Mucosa of stomach (tissue), 1 donor: Measurements from ENCODE around the gene HGFAC.

Experiments
- H3K27me3 ChIP-seq: one replicate; pipeline ENCODE4 v1.7.0; 2013; ENCODE audit warnings: mild to moderate bottlenecking, low read length; ENCODE audit not compliant: control insufficient read depth, insufficient read depth
- H3K36me3 ChIP-seq: one replicate; pipeline ENCODE4 v1.7.0; 2013; ENCODE audit warnings: low read length; ENCODE audit not compliant: control insufficient read depth, insufficient read depth
- H3K4me1 ChIP-seq: one replicate; pipeline ENCODE4 v1.7.0; 2013; ENCODE audit warnings: mild to moderate bottlenecking, low read length; ENCODE audit not compliant: control insufficient read depth, insufficient read depth
- H3K4me3 ChIP-seq: one replicate; pipeline ENCODE4 v1.7.0; 2013; ENCODE audit warnings: low read length
- H3K9ac ChIP-seq: one replicate; pipeline ENCODE4 v1.7.0; 2013; ENCODE audit warnings: mild to moderate bottlenecking, low read length, moderate library complexity
- H3K9me3 ChIP-seq: one replicate; pipeline ENCODE4 v1.7.0; 2013; ENCODE audit warnings: mild to moderate bottlenecking, low read length, moderate library complexity; ENCODE audit not compliant: control insufficient read depth
- donor health status: Pancreatic carcinoma.

HGFAC gene

DNA sequence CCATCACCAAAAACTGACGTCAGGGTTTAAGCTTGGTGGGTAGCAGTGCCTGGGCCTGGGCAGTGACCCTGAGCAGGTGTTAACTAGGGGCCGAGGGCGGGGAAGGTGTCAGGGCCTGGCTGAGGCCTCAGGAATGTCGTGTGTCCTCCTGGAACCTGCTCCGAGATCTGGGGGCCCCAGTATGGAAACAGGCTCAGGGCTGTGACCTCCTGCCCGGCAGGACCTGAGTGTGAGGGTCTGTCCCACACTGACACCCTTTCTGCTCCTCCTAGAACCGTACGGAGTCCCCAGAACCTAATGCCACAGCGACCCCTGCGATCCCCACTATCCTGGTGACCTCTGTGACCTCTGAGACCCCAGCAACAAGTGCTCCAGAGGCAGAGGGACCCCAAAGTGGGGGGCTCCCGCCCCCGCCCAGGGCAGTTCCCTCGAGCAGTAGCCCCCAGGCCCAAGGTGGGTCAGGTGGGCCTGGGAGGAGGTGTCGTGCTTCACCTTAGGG is 741 bp downstream of the HGFAC start:
- Histone ChIP-seq H3K4me3 (no peak overlapping the region), H3K27me3 (no peaks in the 10 kb centered on the region), H3K36me3 (no peaks in the 10 kb centered on the region), H3K9me3 (no peaks in the 10 kb centered on the region), H3K4me1 (peaks cover under 1% of the 10 kb centered on the region), H3K9ac (no peak overlapping the region)

DNA sequence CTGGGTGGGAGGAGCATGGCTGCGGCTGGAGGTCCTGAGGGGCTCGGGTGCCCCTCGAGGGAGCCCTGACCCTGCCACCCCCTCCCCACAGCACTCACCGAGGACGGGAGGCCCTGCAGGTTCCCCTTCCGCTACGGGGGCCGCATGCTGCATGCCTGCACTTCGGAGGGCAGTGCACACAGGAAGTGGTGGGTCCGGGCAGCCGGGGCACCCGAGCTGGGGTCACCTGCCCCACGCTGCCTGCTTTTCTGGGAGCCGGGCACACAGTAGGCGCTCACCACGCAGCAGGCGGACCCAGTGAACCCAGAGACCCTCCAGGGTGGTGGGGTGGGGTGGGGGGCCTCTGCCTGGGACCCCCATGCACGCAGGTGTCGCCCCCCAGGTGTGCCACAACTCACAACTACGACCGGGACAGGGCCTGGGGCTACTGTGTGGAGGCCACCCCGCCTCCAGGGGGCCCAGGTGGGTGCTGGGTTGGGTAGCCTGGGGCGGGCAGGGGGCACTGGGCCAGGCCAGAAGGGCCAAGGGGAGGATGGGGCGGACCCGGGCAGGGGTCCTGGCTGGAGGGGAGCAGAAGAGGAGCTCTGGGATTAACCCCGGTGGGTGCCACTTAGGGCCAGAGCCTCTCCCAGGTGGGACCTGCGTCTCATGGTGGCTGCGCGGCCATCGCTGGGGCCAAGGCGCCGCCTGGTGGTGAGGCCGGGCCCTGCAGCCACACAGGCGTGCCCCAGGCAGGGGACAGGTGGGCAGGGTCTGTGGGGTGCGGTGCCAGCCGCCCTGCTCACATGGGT is 1.4 kb downstream of the HGFAC start:
- no peaks in the 10 kb centered on the region for H3K4me1 ChIP-seq

GRCh38 chr4:3443750-3444309 is 2.1 kb downstream of the HGFAC start:
- Histone ChIP-seq H3K9ac (no peak overlapping the region), H3K27me3 (no peaks in the 10 kb centered on the region), H3K9me3 (no peaks in the 10 kb centered on the region), H3K4me3 (no peak overlapping the region), H3K36me3 (no peaks in the 10 kb centered on the region), H3K4me1 (no peaks in the 10 kb centered on the region)

More for the DNA sequence above, 1.4 kb downstream of the HGFAC start:
- no peaks in the 10 kb centered on the region for H3K27me3 ChIP-seq
- H3K4me3 ChIP-seq, result no peak overlapping the region
- H3K9me3 ChIP-seq, result no peaks in the 10 kb centered on the region
- H3K9ac ChIP-seq, result no peak overlapping the region
- H3K36me3 ChIP-seq, result no peaks in the 10 kb centered on the region

- Histone ChIP-seq H3K36me3 (no peaks in the 10 kb centered on the region), H3K9me3 (no peaks in the 10 kb centered on the region), H3K27me3 (no peaks in the 10 kb centered on the region), H3K4me1 (no peaks in the 10 kb centered on the region), H3K4me3 (no peak overlapping the region), H3K9ac (no peak overlapping the region)
These were observed 2.8 kb downstream of the HGFAC start for GRCh38 chr4:3444351-3445110.

- Histone ChIP-seq H3K27me3 (no peaks in the 10 kb centered on the region), H3K36me3 (no peaks in the 10 kb centered on the region), H3K9ac (no peak overlapping the region), H3K4me1 (no peaks in the 10 kb centered on the region), H3K9me3 (no peaks in the 10 kb centered on the region), H3K4me3 (no peak overlapping the region)
These were observed 3.5 kb downstream of the HGFAC start for GRCh38 chr4:3445111-3445820.

- Histone ChIP-seq H3K9me3 (no peaks in the 10 kb centered on the region), H3K4me3 (no peak overlapping the region), H3K27me3 (no peaks in the 10 kb centered on the region), H3K9ac (no peak overlapping the region), H3K4me1 (no peaks in the 10 kb centered on the region), H3K36me3 (no peaks in the 10 kb centered on the region)
These were observed 4.2 kb downstream of the HGFAC start for GRCh38 chr4:3445829-3446545.

GRCh38 chr4:3446631-3447320 is 5.0 kb downstream of the HGFAC start:
- no peak overlapping the region for H3K9ac ChIP-seq
- H3K27me3 ChIP-seq, result no peaks in the 10 kb centered on the region
- no peak overlapping the region for H3K4me3 ChIP-seq
- H3K9me3 ChIP-seq, result no peaks in the 10 kb centered on the region
- H3K36me3 ChIP-seq, result no peaks in the 10 kb centered on the region
- peaks cover 6% of the 10 kb centered on the region for H3K4me1 ChIP-seq

DNA sequence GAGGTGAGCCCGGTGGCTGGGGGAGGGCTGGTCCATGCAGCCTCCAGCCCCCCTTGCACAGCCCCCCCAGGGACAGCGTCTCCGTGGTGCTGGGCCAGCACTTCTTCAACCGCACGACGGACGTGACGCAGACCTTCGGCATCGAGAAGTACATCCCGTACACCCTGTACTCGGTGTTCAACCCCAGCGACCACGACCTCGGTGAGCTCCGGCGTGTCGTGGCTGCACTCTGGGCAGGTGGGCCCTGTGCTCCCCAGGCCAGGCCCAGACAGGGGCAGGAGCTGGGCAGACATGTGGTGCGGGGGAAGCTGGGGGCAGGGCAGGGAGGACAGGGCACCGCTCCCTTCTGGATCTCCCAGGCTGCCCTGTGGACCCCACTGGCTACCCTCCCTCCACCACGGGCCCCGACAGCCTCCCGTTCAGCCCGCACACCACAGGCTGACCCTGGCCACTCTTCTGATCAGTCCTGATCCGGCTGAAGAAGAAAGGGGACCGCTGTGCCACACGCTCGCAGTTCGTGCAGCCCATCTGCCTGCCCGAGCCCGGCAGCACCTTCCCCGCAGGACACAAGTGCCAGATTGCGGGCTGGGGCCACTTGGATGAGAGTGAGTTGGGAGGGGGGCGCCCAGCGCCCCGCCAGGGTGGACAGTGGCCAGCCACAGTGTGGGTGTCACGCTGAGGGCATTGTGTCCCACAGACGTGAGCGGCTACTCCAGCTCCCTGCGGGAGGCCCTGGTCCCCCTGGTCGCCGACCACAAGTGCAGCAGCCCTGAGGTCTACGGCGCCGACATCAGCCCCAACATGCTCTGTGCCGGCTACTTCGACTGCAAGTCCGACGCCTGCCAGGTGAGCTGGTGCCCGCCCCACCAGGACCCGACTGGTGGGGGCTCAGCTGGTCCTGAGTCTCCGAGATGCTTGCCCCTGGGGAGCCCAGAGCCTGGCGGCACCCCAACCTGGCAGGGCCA is 5.9 kb downstream of the HGFAC start:
- Histone ChIP-seq H3K4me1 (peaks cover 15% of the 10 kb centered on the region), H3K4me3 (no peak overlapping the region), H3K27me3 (no peaks in the 10 kb centered on the region), H3K9ac (no peak overlapping the region), H3K36me3 (no peaks in the 10 kb centered on the region), H3K9me3 (no peaks in the 10 kb centered on the region)

DNA sequence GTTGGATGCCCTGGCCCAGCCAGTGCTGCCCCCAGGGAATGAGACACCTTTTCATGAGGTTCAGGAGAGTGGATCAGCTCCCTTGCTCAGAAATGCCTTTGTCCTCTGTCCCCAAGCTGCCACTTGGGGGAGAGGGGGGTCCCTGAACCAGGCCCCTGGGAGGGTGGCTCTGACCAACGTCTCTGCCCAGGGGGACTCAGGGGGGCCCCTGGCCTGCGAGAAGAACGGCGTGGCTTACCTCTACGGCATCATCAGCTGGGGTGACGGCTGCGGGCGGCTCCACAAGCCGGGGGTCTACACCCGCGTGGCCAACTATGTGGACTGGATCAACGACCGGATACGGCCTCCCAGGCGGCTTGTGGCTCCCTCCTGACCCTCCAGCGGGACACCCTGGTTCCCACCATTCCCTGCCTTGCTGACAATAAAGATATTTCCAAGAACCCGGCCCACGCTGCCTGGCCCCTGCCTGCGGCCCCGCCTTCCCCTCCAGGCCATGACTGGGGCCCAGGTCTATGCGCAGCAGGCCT is 7.3 kb downstream of the HGFAC start:
- no peaks in the 10 kb centered on the region for H3K36me3 ChIP-seq
- no peak overlapping the region for H3K9ac ChIP-seq
- no peaks in the 10 kb centered on the region for H3K27me3 ChIP-seq
- H3K4me1 ChIP-seq, result peaks cover 15% of the 10 kb centered on the region
- no peak overlapping the region for H3K4me3 ChIP-seq
- no peaks in the 10 kb centered on the region for H3K9me3 ChIP-seq
